Testis (tissue), 3 donors: ENCODE measurements around the gene TUFT1. TPM values are rescaled to one million over a fixed set of nuclear protein-coding genes. Genes with fewer than 3 reads are reported as not detected.

Experiments
- DNase-seq: peaks from one replicate; pipeline ENCODE4 v3.0.0-alpha.2; 2019
- H3K27ac ChIP-seq, 2 donors: fragments of 200-600 bp; sonication (generic); one replicate each; pipeline ENCODE4 v1.5.1; 2019
- H3K27me3 ChIP-seq: fragments of 200-600 bp; sonication (generic); one replicate; pipeline ENCODE4 v1.5.1; 2019
- H3K36me3 ChIP-seq: fragments of 200-600 bp; sonication (generic); one replicate; pipeline ENCODE4 v1.5.1; 2017; ENCODE audit warnings: low read depth; ENCODE audit errors: missing control alignments
- H3K4me1 ChIP-seq: fragments of 200-600 bp; sonication (generic); one replicate; pipeline ENCODE4 v1.5.1; 2019
- H3K4me3 ChIP-seq, 2 donors: fragments of 200-600 bp; sonication (generic); one replicate each; pipeline ENCODE4 v1.5.1; 2017 to 2019
- H3K9me3 ChIP-seq: fragments of 200-600 bp; sonication (generic); one replicate; pipeline ENCODE4 v1.5.1; 2017
- CTCF ChIP-seq, 3 experiments: fragments of 450-650 bp in 2 of 3; fragments of 200-600 bp in 1 of 3; sonication (generic) in 1 of 3; IDR thresholded peaks; one replicate each; pipeline ENCODE4 v1.5.1; 2016 to 2019; ENCODE audit warnings: antibody characterized with exemption in 3 of 3, mild to moderate bottlenecking in 2 of 3, moderate library complexity in 1 of 3
- POLR2A ChIP-seq: fragments of 450-650 bp; IDR thresholded peaks from one replicate; pipeline ENCODE4 v1.6.1; 2017; ENCODE audit warnings: antibody characterized with exemption, mild to moderate bottlenecking, moderate library complexity
- WGBS, 2 donors: methylation state at CpG; one replicate each; pipeline ENCODE4 v1.1.5; 2018; 5-methylcytosine and 5-hydroxymethylcytosine counted together
- intact Hi-C: fragments of 100-400 bp; cut with DNase I; formaldehyde crosslinking; loops from one replicate; pipeline ENCODE4 v1.15.1; 2023; ENCODE audit warnings: low total_unique reads
- polyA plus RNA-seq: library from polyadenylated mRNA; stranded (reverse); fragments of 350-450 nt; fragmentation: Illumina TruSeq; extraction: RNeasy Lipid Tissue Mini Kit (QIAGEN cat#74804); gene quantifications from one replicate; pipeline ENCODE4 v1.2.3, GENCODE V29; 2014; ENCODE audit warnings: low read depth, low replicate concordance; ENCODE audit not compliant: insufficient read depth
- total RNA-seq, 2 donors: library from RNA; depleted of rRNA; stranded (reverse); fragments of >200 nt; gene quantifications; one replicate each; pipeline ENCODE4 v1.2.3, GENCODE V29; 2016

TUFT1 gene
- total and polyA plus RNA-seq, 3 donors from 2014 or later, result 9.7 to 19.3 (median 16.5) TPM

GRCh38 chr1:151565502-151566189 lies 25.5 kb downstream of the TUFT1 start:
- peaks cover 8% of the 10 kb centered on the region for H3K4me1 ChIP-seq
- H3K4me3 ChIP-seq, result no peak overlapping the region
- no peaks in the 10 kb centered on the region for H3K9me3 ChIP-seq
- 34 to 46% methylated on average over 5 of the region's 5 CpGs for WGBS, 2 donors
- DNase-seq, result no peak
- no peaks in the 10 kb centered on the region for H3K27me3 ChIP-seq
- intact Hi-C loops, result no loop called here
- no peak for TF ChIP-seq CTCF (IDR thresholded peaks at IDR 0.05)
- TF ChIP-seq POLR2A, result no peak
- no peaks in the 10 kb centered on the region for H3K36me3 ChIP-seq
- peak overlapping the region; percentile 9 to 32 for H3K27ac ChIP-seq

GRCh38 chr1:151568626-151569088 lies 28.5 kb downstream of the TUFT1 start:
- Histone ChIP-seq H3K9me3 (no peaks in the 10 kb centered on the region), H3K4me1 (peaks cover 8% of the 10 kb centered on the region), H3K4me3 (no peak overlapping the region), H3K36me3 (no peaks in the 10 kb centered on the region), H3K27me3 (no peaks in the 10 kb centered on the region), H3K27ac (no peak overlapping the region)
- intact Hi-C loops, result no loop called here
- no peak for DNase-seq
- WGBS, 2 donors, result 75 to 77% methylated on average over 3 of the region's 3 CpGs
- no peak for TF ChIP-seq POLR2A
- no peak for TF ChIP-seq CTCF (IDR thresholded peaks at IDR 0.05)

- Histone ChIP-seq H3K9me3 (no peaks in the 10 kb centered on the region), H3K27ac (no peak overlapping the region), H3K27me3 (no peaks in the 10 kb centered on the region), H3K4me3 (no peak overlapping the region), H3K36me3 (no peaks in the 10 kb centered on the region), H3K4me1 (peaks cover 7% of the 10 kb centered on the region)
- no peak for DNase-seq
- intact Hi-C loops, result no loop called here
- no peak for TF ChIP-seq CTCF (IDR thresholded peaks at IDR 0.05)
- WGBS, 2 donors, result 75 to 85% methylated on average over 1 of the region's 1 CpG
These were observed 30.7 kb downstream of the TUFT1 start for GRCh38 chr1:151570819-151571218.

- Histone ChIP-seq H3K27ac (no peak overlapping the region), H3K4me3 (no peak overlapping the region), H3K9me3 (no peaks in the 10 kb centered on the region), H3K27me3 (no peaks in the 10 kb centered on the region), H3K4me1 (no peaks in the 10 kb centered on the region), H3K36me3 (no peaks in the 10 kb centered on the region)
- intact Hi-C loops, result no loop called here
- no peak for TF ChIP-seq CTCF (IDR thresholded peaks at IDR 0.05)
- TF ChIP-seq POLR2A, result no peak
- WGBS, 2 donors, result 83 to 95% methylated on average over 12 of the region's 12 CpGs
- no peak for DNase-seq
These were observed 34.7 kb downstream of the TUFT1 start for GRCh38 chr1:151574575-151575529.
